ENCODE measurements around the gene BCL2L1. TPM values are rescaled to one million over a fixed set of nuclear protein-coding genes. Genes with fewer than 3 reads are reported as not detected.

Gene BCL2L1
- polyA plus RNA-seq, 1 donor from 2014 or later = 125 TPM

GRCh38 chr20:31671324-31671723, 51.3 kb downstream of the BCL2L1 start:
- Histone ChIP-seq H3K4me3 (ENCODE audit: low read length) (no peak overlapping the region), H3K9me3 (ENCODE audit: low read length) (no peaks in the 10 kb centered on the region), H3K79me2 (replicated peaks; ENCODE audit: insufficient read depth, low read length) (peaks cover 4% of the 10 kb centered on the region), H3K27ac (ENCODE audit: low read length) (no peak overlapping the region), H3K4me2 (ENCODE audit: low read length) (no peak overlapping the region), H3K36me3 (ENCODE audit: insufficient read depth, low read length) (peaks cover under 1% of the 10 kb centered on the region), H3F3A (ENCODE audit: insufficient read depth, low read length, poor library complexity, severe bottlenecking) (no peaks in the 10 kb centered on the region), H4K20me1 (ENCODE audit: insufficient read depth) (no peaks in the 10 kb centered on the region), H3K9me2 (ENCODE audit: insufficient read depth, low read length) (no peaks in the 10 kb centered on the region), H3K27me3 (ENCODE audit: insufficient read depth, low read depth, low read length) (no peaks in the 10 kb centered on the region), H3K9ac (ENCODE audit: low read length) (no peak overlapping the region), H2AFZ (ENCODE audit: low read depth, low read length) (no peak overlapping the region)
- TF ChIP-seq MXI1 (conservative IDR thresholded peaks at IDR 0.05; ENCODE audit: poor library complexity, severe bottlenecking) = no peak
- no peak for TF ChIP-seq EP300 (conservative IDR thresholded peaks at IDR 0.05; ENCODE audit: poor library complexity, severe bottlenecking)
- no peak for TF ChIP-seq TAF1 (IDR thresholded peaks at IDR 0.05; ENCODE audit: low read depth)
- TF ChIP-seq EZH2 (IDR thresholded peaks at IDR 0.05; ENCODE audit: borderline replicate concordance, insufficient read depth, low read length, poor library complexity, severe bottlenecking) = no peak
- TF ChIP-seq RAD21 (conservative IDR thresholded peaks at IDR 0.05) = no peak
- TF ChIP-seq CTCF (IDR thresholded peaks at IDR 0.05; ENCODE audit: poor library complexity, severe bottlenecking) = no peak
- TF ChIP-seq SMC3 (conservative IDR thresholded peaks at IDR 0.05; ENCODE audit: poor library complexity) = no peak
- no peak for TF ChIP-seq REST (IDR thresholded peaks at IDR 0.05; ENCODE audit: borderline replicate concordance)
- no peak for TF ChIP-seq POLR2AphosphoS5 (IDR thresholded peaks at IDR 0.05)

GRCh38 chr20:31670371-31671228, 52.1 kb downstream of the BCL2L1 start:
- Histone ChIP-seq H3K4me2 (ENCODE audit: low read length) (no peak overlapping the region), H3K79me2 (replicated peaks; ENCODE audit: insufficient read depth, low read length) (peaks cover 4% of the 10 kb centered on the region), H3F3A (ENCODE audit: insufficient read depth, low read length, poor library complexity, severe bottlenecking) (no peaks in the 10 kb centered on the region), H3K9ac (ENCODE audit: low read length) (no peak overlapping the region), H3K27me3 (ENCODE audit: insufficient read depth, low read depth, low read length) (no peaks in the 10 kb centered on the region), H3K27ac (ENCODE audit: low read length) (no peak overlapping the region), H3K36me3 (ENCODE audit: insufficient read depth, low read length) (peaks cover 7% of the 10 kb centered on the region), H3K9me2 (ENCODE audit: insufficient read depth, low read length) (no peaks in the 10 kb centered on the region), H3K4me3 (ENCODE audit: low read length) (no peak overlapping the region), H2AFZ (ENCODE audit: low read depth, low read length) (no peak overlapping the region), H3K9me3 (ENCODE audit: low read length) (no peaks in the 10 kb centered on the region), H4K20me1 (ENCODE audit: insufficient read depth) (no peaks in the 10 kb centered on the region)
- no peak for TF ChIP-seq EP300 (conservative IDR thresholded peaks at IDR 0.05; ENCODE audit: poor library complexity, severe bottlenecking)
- peak; percentile 14 for TF ChIP-seq POLR2AphosphoS5 (IDR thresholded peaks at IDR 0.05)
